Mesenchymal stem cell (in vitro differentiated cells and primary cell): ENCODE results near the gene MRO.

ENCODE experiments used
- DNase-seq: peaks from one replicate; pipeline ENCODE4 v3.0.0-alpha.2; 2013
- H2AFZ ChIP-seq: one replicate; pipeline ENCODE4 v1.6.1; 2013; ENCODE audit warnings: low read depth, mild to moderate bottlenecking, control low read depth, inconsistent platforms, low read length, moderate library complexity
- H2AK5ac ChIP-seq: 2 replicates; pipeline ENCODE4 v1.6.1; 2013; ENCODE audit warnings: low read length, moderate library complexity, mild to moderate bottlenecking, inconsistent platforms; ENCODE audit not compliant: severe bottlenecking
- H2BK120ac ChIP-seq: one replicate; pipeline ENCODE4 v1.6.1; 2013; ENCODE audit warnings: low read depth, mild to moderate bottlenecking, inconsistent platforms, low read length, moderate library complexity
- H2BK12ac ChIP-seq, 2 experiments: one replicate each; pipeline ENCODE4 v1.6.1; 2013; ENCODE audit warnings: inconsistent platforms in 2 of 2, low read length in 2 of 2, mild to moderate bottlenecking in 2 of 2, moderate library complexity in 2 of 2, control low read depth in 1 of 2
- H2BK15ac ChIP-seq: one replicate; pipeline ENCODE4 v1.6.1; 2013; ENCODE audit warnings: mild to moderate bottlenecking, low read depth, inconsistent platforms; ENCODE audit not compliant: poor library complexity, severe bottlenecking
- H2BK5ac ChIP-seq: 2 replicates; pipeline ENCODE4 v1.6.1; 2013; ENCODE audit warnings: low read depth, mild to moderate bottlenecking, low read length, control low read depth, inconsistent platforms; ENCODE audit not compliant: poor library complexity, severe bottlenecking
- H3K14ac ChIP-seq, 2 experiments: one replicate each; pipeline ENCODE4 v1.6.1; 2013; ENCODE audit warnings: inconsistent platforms in 2 of 2, low read length in 2 of 2, control low read depth in 1 of 2, mild to moderate bottlenecking in 1 of 2, moderate library complexity in 1 of 2
- H3K18ac ChIP-seq, 2 experiments: one replicate each; pipeline ENCODE4 v1.6.1; 2013; ENCODE audit warnings: inconsistent platforms in 2 of 2, low read length in 2 of 2, control low read depth in 1 of 2, low read depth in 1 of 2, mild to moderate bottlenecking in 1 of 2
- H3K23ac ChIP-seq, 2 experiments: one replicate each; pipeline ENCODE4 v1.6.1; 2013; ENCODE audit warnings: inconsistent platforms in 2 of 2, low read length in 2 of 2, mild to moderate bottlenecking in 2 of 2, moderate library complexity in 2 of 2, control low read depth in 1 of 2
- H3K27ac ChIP-seq: 2 replicates; pipeline ENCODE4 v1.5.1; 2013; ENCODE audit warnings: mild to moderate bottlenecking, moderate library complexity, low read length, control low read depth, inconsistent platforms; ENCODE audit not compliant: poor library complexity, severe bottlenecking
- H3K27me3 ChIP-seq, 2 experiments: 2 replicates each; pipeline versions ENCODE4 v1.6.1 to v1.7.0; 2013; ENCODE audit warnings: low read length in 2 of 2, mild to moderate bottlenecking in 2 of 2, moderate library complexity in 2 of 2, control low read depth in 1 of 2, inconsistent platforms in 1 of 2; ENCODE audit not compliant: control insufficient read depth in 1 of 2, insufficient read depth in 1 of 2
- H3K36me3 ChIP-seq, 2 experiments: 2 replicates each; pipeline versions ENCODE4 v1.6.1 to v1.7.0; 2013; ENCODE audit warnings: low read length in 2 of 2, control low read depth in 1 of 2, inconsistent platforms in 1 of 2, low read depth in 1 of 2, mild to moderate bottlenecking in 1 of 2; ENCODE audit not compliant: insufficient read depth in 2 of 2, control insufficient read depth in 1 of 2
- H3K4ac ChIP-seq, 2 experiments: one replicate each; pipeline ENCODE4 v1.6.1; 2013; ENCODE audit warnings: inconsistent platforms in 2 of 2, low read length in 2 of 2, mild to moderate bottlenecking in 2 of 2, moderate library complexity in 2 of 2, control low read depth in 1 of 2, low read depth in 1 of 2
- H3K4me1 ChIP-seq: 2 replicates; pipeline ENCODE4 v1.6.1; 2013; ENCODE audit warnings: low read depth, low read length, control low read depth; ENCODE audit not compliant: control insufficient read depth, insufficient read depth
- H3K4me2 ChIP-seq: 2 replicates; pipeline ENCODE4 v1.6.1; 2013; ENCODE audit warnings: low read length, mild to moderate bottlenecking, inconsistent platforms; ENCODE audit not compliant: poor library complexity, severe bottlenecking
- H3K4me3 ChIP-seq, 2 experiments: 2 replicates each; pipeline versions ENCODE4 v1.5.1 to v1.7.0; 2013; ENCODE audit warnings: low read length in 2 of 2, mild to moderate bottlenecking in 2 of 2, control low read depth in 1 of 2, low read depth in 1 of 2; ENCODE audit not compliant: insufficient read depth in 1 of 2
- H3K79me1 ChIP-seq: replicated peaks from 2 replicates; pipeline ENCODE4 v1.6.1; 2013; ENCODE audit warnings: mild to moderate bottlenecking, control low read depth, low read length, inconsistent platforms; ENCODE audit not compliant: poor library complexity, severe bottlenecking
- H3K9ac ChIP-seq: 2 replicates; pipeline ENCODE4 v1.7.0; 2013; ENCODE audit warnings: mild to moderate bottlenecking, low read length, moderate library complexity
- H3K9me3 ChIP-seq: 2 replicates; pipeline ENCODE4 v1.7.0; 2013; ENCODE audit warnings: mild to moderate bottlenecking, low read length; ENCODE audit not compliant: control insufficient read depth
- H4K8ac ChIP-seq: one replicate; pipeline ENCODE4 v1.6.1; 2013; ENCODE audit warnings: inconsistent platforms, mild to moderate bottlenecking, low read length, moderate library complexity
- H4K91ac ChIP-seq: one replicate; pipeline ENCODE4 v1.6.1; 2013; ENCODE audit warnings: mild to moderate bottlenecking, low read length, inconsistent platforms
- WGBS: methylation state at CpG from one replicate; pipeline ENCODE4 v1.1.7; 2013; ENCODE audit warnings: mixed read lengths; 5-methylcytosine and 5-hydroxymethylcytosine counted together

MRO gene

GRCh38 chr18:50849419-50849821 lies 29.6 kb upstream of the MRO start:
- Histone ChIP-seq H2AFZ (no peak overlapping the region), H3K23ac (no peak overlapping the region), H3K4me2 (no peak overlapping the region), H3K79me1 (no peaks in the 10 kb centered on the region), H3K4ac (no peak overlapping the region), H4K8ac (no peak overlapping the region), H4K91ac (no peak overlapping the region), H2AK5ac (no peak overlapping the region), H3K4me3 (no peak overlapping the region), H2BK15ac (no peak overlapping the region), H3K18ac (no peak overlapping the region), H3K27me3 (peaks cover 3% of the 10 kb centered on the region in 2 experiments), H2BK12ac (no peak overlapping the region), H3K9me3 (no peaks in the 10 kb centered on the region), H3K36me3 (no peaks in the 10 kb centered on the region), H3K14ac (no peak overlapping the region), H2BK120ac (no peak overlapping the region), H3K27ac (no peak overlapping the region), H3K4me1 (no peaks in the 10 kb centered on the region), H3K9ac (no peak overlapping the region), H2BK5ac (no peak overlapping the region)
- WGBS = no CpG with 5 or more reads among the region's 3 CpGs
- DNase-seq = no peak

GRCh38 chr18:50848991-50849390 lies 29.2 kb upstream of the MRO start:
- Histone ChIP-seq H4K91ac (no peak overlapping the region), H3K9ac (no peak overlapping the region), H3K9me3 (no peaks in the 10 kb centered on the region), H2BK5ac (no peak overlapping the region), H3K4me3 (no peak overlapping the region), H2AK5ac (no peak overlapping the region), H3K4me2 (no peak overlapping the region), H3K23ac (no peak overlapping the region), H3K18ac (no peak overlapping the region), H3K4ac (no peak overlapping the region), H4K8ac (no peak overlapping the region), H2AFZ (no peak overlapping the region), H3K27me3 (peaks cover 0 to 3% of the 10 kb centered on the region in 2 experiments), H3K14ac (no peak overlapping the region), H3K27ac (no peak overlapping the region), H2BK120ac (no peak overlapping the region), H3K79me1 (no peaks in the 10 kb centered on the region), H3K36me3 (no peaks in the 10 kb centered on the region), H3K4me1 (no peaks in the 10 kb centered on the region), H2BK12ac (no peak overlapping the region), H2BK15ac (no peak overlapping the region)
- DNase-seq = no peak
- WGBS = no CpG with 5 or more reads among the region's 1 CpG

GRCh38 chr18:50848061-50848551 lies 28.3 kb upstream of the MRO start:
- Histone ChIP-seq H3K4ac (no peak overlapping the region), H3K79me1 (no peaks in the 10 kb centered on the region), H2AK5ac (no peak overlapping the region), H2AFZ (no peak overlapping the region), H3K4me1 (no peaks in the 10 kb centered on the region), H3K27ac (no peak overlapping the region), H3K14ac (no peak overlapping the region), H4K91ac (no peak overlapping the region), H3K9ac (no peak overlapping the region), H3K4me2 (no peak overlapping the region), H2BK120ac (no peak overlapping the region), H3K36me3 (no peaks in the 10 kb centered on the region), H3K18ac (no peak overlapping the region), H3K27me3 (peaks cover 0 to 3% of the 10 kb centered on the region in 2 experiments), H3K4me3 (no peak overlapping the region), H2BK5ac (no peak overlapping the region), H4K8ac (no peak overlapping the region), H2BK15ac (no peak overlapping the region), H3K9me3 (no peaks in the 10 kb centered on the region), H2BK12ac (no peak overlapping the region), H3K23ac (no peak overlapping the region)
- 85% methylated on average over 7 of the region's 7 CpGs for WGBS
- DNase-seq = no peak

GRCh38 chr18:50847192-50847591 lies 27.4 kb upstream of the MRO start:
- no peak overlapping the region for H2AFZ ChIP-seq
- no peak overlapping the region for H3K4me2 ChIP-seq
- H2BK5ac ChIP-seq = no peak overlapping the region
- H3K4me1 ChIP-seq = no peaks in the 10 kb centered on the region
- no peak overlapping the region for H3K27ac ChIP-seq
- no peak overlapping the region for H3K23ac ChIP-seq
- no peak overlapping the region for H2BK12ac ChIP-seq
- no peak overlapping the region for H2BK15ac ChIP-seq
- H3K36me3 ChIP-seq = no peaks in the 10 kb centered on the region
- no peak overlapping the region for H3K18ac ChIP-seq
- H3K79me1 ChIP-seq = no peaks in the 10 kb centered on the region
- H3K27me3 ChIP-seq = peaks cover 0 to 3% of the 10 kb centered on the region in 2 experiments
- DNase-seq = no peak
- no peaks in the 10 kb centered on the region for H3K9me3 ChIP-seq
- H3K4me3 ChIP-seq = no peak overlapping the region
- no peak overlapping the region for H4K8ac ChIP-seq
- 90% methylated on average over 4 of the region's 4 CpGs for WGBS
- no peak overlapping the region for H3K14ac ChIP-seq
- H2BK120ac ChIP-seq = no peak overlapping the region
- H3K9ac ChIP-seq = no peak overlapping the region
- H4K91ac ChIP-seq = no peak overlapping the region
- H3K4ac ChIP-seq = no peak overlapping the region
- H2AK5ac ChIP-seq = no peak overlapping the region
